HepG2 (cell line): Measurements from ENCODE around the gene ELP5. TPM values are rescaled to one million over a fixed set of nuclear protein-coding genes. Genes with fewer than 3 reads are reported as not detected.

Source experiments
- ATF5 ChIP-seq: sonication (generic); formaldehyde crosslinking; IDR thresholded peaks from 2 replicates; pipeline ENCODE4 v1.4.0; 2020; ENCODE audit warnings: mild to moderate bottlenecking, low read depth, missing genetic modification reagents
- ATRX ChIP-seq: sonication (generic); formaldehyde crosslinking; IDR thresholded peaks from 2 replicates; pipeline ENCODE4 v1.4.0; 2020; ENCODE audit warnings: missing genetic modification reagents, borderline replicate concordance
- E2F2 ChIP-seq: sonication (generic); formaldehyde crosslinking; IDR thresholded peaks from 2 replicates; pipeline ENCODE4 v1.4.0; 2020; ENCODE audit warnings: missing genetic modification reagents, borderline replicate concordance
- ELF1 ChIP-seq: sonication (generic); formaldehyde crosslinking; IDR thresholded peaks from 2 replicates; pipeline ENCODE4 v1.4.0; 2020; ENCODE audit warnings: missing genetic modification reagents
- FOXM1 ChIP-seq: sonication (generic); formaldehyde crosslinking; IDR thresholded peaks from 2 replicates; pipeline ENCODE4 v1.5.0; 2020; ENCODE audit warnings: missing genetic modification reagents
- IKZF5 ChIP-seq: IDR thresholded peaks from 2 replicates; pipeline ENCODE4 v1.6.1; 2018; ENCODE audit warnings: missing genetic modification reagents, mild to moderate bottlenecking, missing compliant biosample characterization
- KDM5A ChIP-seq: fragments of 200-600 bp; sonication (generic); IDR thresholded peaks from 2 replicates; pipeline ENCODE4 v1.7.0; 2018; ENCODE audit warnings: antibody characterized with exemption, mild to moderate bottlenecking, low read length, borderline replicate concordance
- MATR3 ChIP-seq: sonication (generic); formaldehyde crosslinking; IDR thresholded peaks from 2 replicates; pipeline ENCODE4 v1.4.0; 2020; ENCODE audit warnings: missing genetic modification reagents
- MTF2 ChIP-seq: sonication (generic); formaldehyde crosslinking; IDR thresholded peaks from 2 replicates; pipeline ENCODE4 v1.5.0; 2020; ENCODE audit warnings: missing genetic modification reagents, borderline replicate concordance
- PREB ChIP-seq: sonication (generic); formaldehyde crosslinking; IDR thresholded peaks from 2 replicates; pipeline ENCODE4 v1.4.0; 2020; ENCODE audit warnings: missing genetic modification reagents
- RAD21 ChIP-seq: fragments of 450-650 bp; formaldehyde crosslinking; IDR thresholded peaks from 2 replicates; pipeline ENCODE4 v1.5.0; 2020; ENCODE audit warnings: mild to moderate bottlenecking
- RCOR2 ChIP-seq: IDR thresholded peaks from 2 replicates; pipeline ENCODE4 v1.6.1; 2016; ENCODE audit warnings: missing biosample characterization, missing genetic modification reagents
- SALL1 ChIP-seq: sonication (generic); formaldehyde crosslinking; IDR thresholded peaks from 2 replicates; pipeline ENCODE4 v1.8.0; 2022; ENCODE audit warnings: mild to moderate bottlenecking, missing genetic modification reagents
- ZBTB7B ChIP-seq: sonication (generic); formaldehyde crosslinking; IDR thresholded peaks from 2 replicates; pipeline ENCODE4 v1.4.0; 2020; ENCODE audit warnings: missing genetic modification reagents
- ZNF33A ChIP-seq: sonication (generic); formaldehyde crosslinking; IDR thresholded peaks from 2 replicates; pipeline ENCODE4 v1.5.1; 2020; ENCODE audit warnings: missing genetic modification reagents, mild to moderate bottlenecking, moderate library complexity, borderline replicate concordance
- ZNF431 ChIP-seq: sonication (generic); formaldehyde crosslinking; IDR thresholded peaks from 2 replicates; pipeline ENCODE4 v1.9.0; 2022; ENCODE audit warnings: missing genetic modification reagents, low read depth, mild to moderate bottlenecking, borderline replicate concordance
- ZNF562 ChIP-seq: sonication (generic); formaldehyde crosslinking; IDR thresholded peaks from 2 replicates; pipeline ENCODE4 v1.8.0; 2022; ENCODE audit warnings: missing genetic modification reagents, borderline replicate concordance
- ZNF570 ChIP-seq: sonication (generic); formaldehyde crosslinking; IDR thresholded peaks from 2 replicates; pipeline ENCODE4 v1.4.0; 2020; ENCODE audit warnings: mild to moderate bottlenecking, missing genetic modification reagents, borderline replicate concordance
- ZNF605 ChIP-seq: sonication (generic); formaldehyde crosslinking; IDR thresholded peaks from 2 replicates; pipeline ENCODE4 v1.8.0; 2022; ENCODE audit warnings: mild to moderate bottlenecking, missing genetic modification reagents
- ZSCAN25 ChIP-seq: sonication (generic); formaldehyde crosslinking; IDR thresholded peaks from 2 replicates; pipeline ENCODE4 v1.8.0; 2022; ENCODE audit warnings: mild to moderate bottlenecking, missing genetic modification reagents
- ZSCAN31 ChIP-seq: sonication (generic); formaldehyde crosslinking; IDR thresholded peaks from 2 replicates; pipeline ENCODE4 v1.5.0; 2020; ENCODE audit warnings: low read depth, mild to moderate bottlenecking, missing genetic modification reagents
- polyA plus RNA-seq, 8 experiments: library from polyadenylated mRNA; depleted of rRNA in 3 of 8; stranded (reverse) in 7 of 8; unstranded in 1 of 8; fragments of >200 nt; fragmentation: Illumina TruSeq in 4 of 8; extraction: Trizol in 4 of 8; gene quantifications; 2 replicates each; pipeline versions ENCODE4 v1.2.1 to v1.2.3, GENCODE V29; 2011 to 2016; ENCODE audit warnings: low read depth in 4 of 8, missing spikeins in 1 of 8, mixed read lengths in 1 of 8; ENCODE audit not compliant: insufficient read depth in 1 of 8
- total RNA-seq, 5 experiments: library from RNA; depleted of rRNA; stranded (reverse); fragments of >200 nt; fragmentation: Illumina TruSeq; extraction: Trizol; gene quantifications; 2 replicates each; pipeline ENCODE4 v1.2.3, GENCODE V29; 2016; ENCODE audit warnings: low read depth in 1 of 5
- TF ChIP-seq, protein P1 (sequence below): sonication (generic); formaldehyde crosslinking; IDR thresholded peaks from 2 replicates; pipeline ENCODE4 v1.4.0; 2020; ENCODE audit warnings: missing genetic modification reagents
- TF ChIP-seq, protein P2 (sequence below): sonication (generic); formaldehyde crosslinking; IDR thresholded peaks from 2 replicates; pipeline ENCODE4 v1.4.0; 2020; ENCODE audit warnings: missing genetic modification reagents

The ELP5 gene
- total and polyA plus RNA-seq, 2 of the 13 experiments (the other 11 are each of a cell fraction or from before 2014, with no cell fraction given): 67.6 to 69.8 TPM

DNA sequence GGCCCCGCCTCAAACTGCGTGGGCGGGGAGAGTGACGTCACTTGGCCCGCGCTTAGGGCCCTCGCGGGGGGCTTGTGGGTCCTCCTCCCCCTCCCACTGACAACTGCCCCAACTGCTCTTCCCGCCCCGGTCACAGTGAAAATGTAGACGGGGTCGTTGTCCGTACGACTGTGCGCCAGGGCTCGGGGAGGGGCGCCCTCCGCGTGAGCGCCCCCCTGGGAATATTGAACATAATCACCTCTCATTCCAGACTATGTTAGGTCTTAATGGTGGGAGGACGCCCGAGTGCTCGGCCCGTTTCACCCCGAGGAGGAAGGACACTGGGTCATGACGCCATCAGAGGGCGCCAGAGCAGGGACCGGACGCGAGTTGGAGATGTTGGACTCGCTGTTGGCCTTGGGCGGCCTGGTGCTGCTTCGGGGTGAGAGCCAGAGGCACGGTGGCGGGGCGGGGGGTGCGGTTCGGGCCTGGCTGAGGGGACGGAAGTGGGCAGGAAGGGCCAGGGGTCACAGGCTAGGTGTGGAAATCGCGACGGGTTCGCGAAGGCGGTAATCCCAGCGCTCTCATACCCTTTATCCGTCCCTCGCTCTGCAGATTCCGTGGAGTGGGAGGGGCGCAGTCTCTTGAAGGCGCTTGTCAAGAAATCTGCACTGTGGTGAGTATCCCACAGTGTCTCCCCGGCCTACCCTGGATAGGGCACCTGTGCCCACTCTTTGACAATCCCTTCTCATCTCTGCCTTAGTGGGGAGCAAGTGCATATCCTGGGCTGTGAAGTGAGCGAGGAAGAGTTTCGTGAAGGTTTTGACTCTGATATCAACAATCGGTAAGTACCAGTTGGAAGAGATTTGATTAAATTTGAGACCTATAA lies at the start of gene ELP5 (continued):
- TF ChIP-seq, protein P1, sequence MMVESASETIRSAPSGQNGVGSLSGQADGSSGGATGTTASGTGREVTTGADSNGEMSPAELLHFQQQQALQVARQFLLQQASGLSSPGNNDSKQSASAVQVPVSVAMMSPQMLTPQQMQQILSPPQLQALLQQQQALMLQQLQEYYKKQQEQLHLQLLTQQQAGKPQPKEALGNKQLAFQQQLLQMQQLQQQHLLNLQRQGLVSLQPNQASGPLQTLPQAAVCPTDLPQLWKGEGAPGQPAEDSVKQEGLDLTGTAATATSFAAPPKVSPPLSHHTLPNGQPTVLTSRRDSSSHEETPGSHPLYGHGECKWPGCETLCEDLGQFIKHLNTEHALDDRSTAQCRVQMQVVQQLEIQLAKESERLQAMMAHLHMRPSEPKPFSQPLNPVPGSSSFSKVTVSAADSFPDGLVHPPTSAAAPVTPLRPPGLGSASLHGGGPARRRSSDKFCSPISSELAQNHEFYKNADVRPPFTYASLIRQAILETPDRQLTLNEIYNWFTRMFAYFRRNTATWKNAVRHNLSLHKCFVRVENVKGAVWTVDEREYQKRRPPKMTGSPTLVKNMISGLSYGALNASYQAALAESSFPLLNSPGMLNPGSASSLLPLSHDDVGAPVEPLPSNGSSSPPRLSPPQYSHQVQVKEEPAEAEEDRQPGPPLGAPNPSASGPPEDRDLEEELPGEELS (CRISPR knock-in tag): peak; percentile 57; the same call in 1 of the 2 replicates
- TF ChIP-seq ZNF431: peak; percentile 81; the same call in 1 of the 2 replicates
- TF ChIP-seq ATF5 (CRISPR knock-in tag): peak; percentile 31; the same call in 1 of the 2 replicates
- TF ChIP-seq ZNF33A (CRISPR knock-in tag): no peak
- TF ChIP-seq MTF2 (CRISPR knock-in tag): no peak
- TF ChIP-seq ZNF605 (CRISPR knock-in tag): peak; percentile 88
- no peak for TF ChIP-seq ATRX (CRISPR knock-in tag)
- TF ChIP-seq, protein P2, sequence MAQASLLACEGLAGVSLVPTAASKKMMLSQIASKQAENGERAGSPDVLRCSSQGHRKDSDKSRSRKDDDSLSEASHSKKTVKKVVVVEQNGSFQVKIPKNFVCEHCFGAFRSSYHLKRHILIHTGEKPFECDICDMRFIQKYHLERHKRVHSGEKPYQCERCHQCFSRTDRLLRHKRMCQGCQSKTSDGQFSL: peak; percentile 84
- TF ChIP-seq FOXM1 (CRISPR knock-in tag): no peak
- 0 out of 2 replicates have a peak, but pooled peaks have one; percentile 25 for TF ChIP-seq E2F2 (CRISPR knock-in tag)
- TF ChIP-seq RAD21 (CRISPR knock-in tag): peak; percentile 59
- TF ChIP-seq RCOR2 (CRISPR knock-in tag): peak; percentile 25; the same call in 1 of the 2 replicates
- TF ChIP-seq PREB (CRISPR knock-in tag): no peak
- peak; percentile 72 for TF ChIP-seq IKZF5
- peak; percentile 85 for TF ChIP-seq ZBTB7B (CRISPR knock-in tag)
- peak; percentile 60; the same call in 1 of the 2 replicates for TF ChIP-seq ZSCAN31 (CRISPR knock-in tag)
- no peak for TF ChIP-seq MATR3 (CRISPR knock-in tag)
- TF ChIP-seq KDM5A: peak; percentile 94
- TF ChIP-seq SALL1 (CRISPR knock-in tag): peak; percentile 82
- no peak for TF ChIP-seq ZNF570 (CRISPR knock-in tag)
- no peak for TF ChIP-seq ZNF562 (CRISPR knock-in tag)
- no peak for TF ChIP-seq ZSCAN25 (CRISPR knock-in tag)
- peak; percentile 66 for TF ChIP-seq ELF1 (CRISPR knock-in tag)
